Naive thymus-derived CD4-positive, alpha-beta T cell (primary cell): ENCODE measurements around the gene TBC1D10A. TPM values are rescaled to one million over a fixed set of nuclear protein-coding genes. Genes with fewer than 3 reads are reported as not detected.
"Not testable (repeated sequence)": the region's sequence is repeated elsewhere in the genome, so short reads cannot be mapped to it uniquely, and the experiment has no call there.

Source experiments
- ATAC-seq: fragments of 150-1000 bp; cut with Tn5 transposase; 2 replicates; pipeline ENCODE4 v1.10.0; 2021; ENCODE audit warnings: mild to moderate bottlenecking, moderate library complexity
- CTCF ChIA-PET: fragments of 350-600 bp; sonication (Branson Sonifier 250); formaldehyde crosslinking; loops from one replicate; lab custom pipeline; 2021; ENCODE audit warnings: antibody characterized with exemption; lab: Charles Lee
- POLR2A ChIA-PET: fragments of 350-600 bp; sonication (Branson Sonifier 250); formaldehyde crosslinking; loops from one replicate; lab custom pipeline; 2021; ENCODE audit warnings: antibody characterized with exemption, inconsistent platforms; lab: Charles Lee
- DNase-seq, 9 donors: peaks; one replicate each; pipeline versions ENCODE4 v3.0.0 to v3.0.0-alpha.2; 2020 to 2022; ENCODE audit warnings: mixed read lengths in 1 of 9
- H3K27ac ChIP-seq: one replicate; pipeline ENCODE4 v1.7.0; 2013; ENCODE audit warnings: mild to moderate bottlenecking, low read depth, low read length, moderate library complexity
- H3K27me3 ChIP-seq, 2 donors: one replicate each; pipeline ENCODE4 v1.7.0; 2013; ENCODE audit warnings: low read length in 2 of 2, mild to moderate bottlenecking in 2 of 2, moderate library complexity in 2 of 2; ENCODE audit not compliant: control insufficient read depth in 2 of 2, insufficient read depth in 2 of 2
- H3K36me3 ChIP-seq, 3 experiments: 1 replicate in 2 of 3; 2 replicates in 1 of 3; pipeline ENCODE4 v1.7.0; 2013; ENCODE audit warnings: low read length in 3 of 3, mild to moderate bottlenecking in 3 of 3, moderate library complexity in 1 of 3; ENCODE audit not compliant: insufficient read depth in 3 of 3, control insufficient read depth in 2 of 3
- H3K4me1 ChIP-seq, 2 donors: one replicate each; pipeline ENCODE4 v1.7.0; 2013; ENCODE audit warnings: low read length in 2 of 2, mild to moderate bottlenecking in 2 of 2, moderate library complexity in 1 of 2; ENCODE audit not compliant: control insufficient read depth in 2 of 2, insufficient read depth in 2 of 2
- H3K4me3 ChIP-seq: 2 replicates; pipeline ENCODE4 v1.7.0; 2013; ENCODE audit warnings: mild to moderate bottlenecking, low read length
- H3K9me3 ChIP-seq, 3 experiments: 1 replicate in 2 of 3; 2 replicates in 1 of 3; pipeline ENCODE4 v1.7.0; 2013; ENCODE audit warnings: low read length in 3 of 3; ENCODE audit not compliant: control insufficient read depth in 2 of 3
- H3K27ac Mint-ChIP-seq, 9 donors: one replicate each; pipeline ENCODE4 v1.8.0; 2020 to 2022; ENCODE audit warnings: mixed read lengths in 9 of 9, mild to moderate bottlenecking in 8 of 9, moderate library complexity in 5 of 9, inconsistent platforms in 2 of 9
- H3K27me3 Mint-ChIP-seq, 5 donors: one replicate each; pipeline ENCODE4 v1.8.0; 2021 to 2022; ENCODE audit warnings: mixed read lengths in 5 of 5, mild to moderate bottlenecking in 1 of 5
- H3K36me3 Mint-ChIP-seq, 5 donors: one replicate each; pipeline ENCODE4 v1.8.0; 2020 to 2022; ENCODE audit warnings: mixed read lengths in 5 of 5, mild to moderate bottlenecking in 3 of 5, inconsistent platforms in 1 of 5
- H3K4me1 Mint-ChIP-seq, 7 donors: one replicate each; pipeline ENCODE4 v1.8.0; 2020 to 2022; ENCODE audit warnings: mixed read lengths in 7 of 7, mild to moderate bottlenecking in 3 of 7, inconsistent platforms in 1 of 7
- H3K4me3 Mint-ChIP-seq, 10 donors: one replicate each; pipeline ENCODE4 v1.8.0; 2020 to 2022; ENCODE audit warnings: mild to moderate bottlenecking in 10 of 10, mixed read lengths in 10 of 10, moderate library complexity in 6 of 10, inconsistent platforms in 2 of 10
- H3K9me3 Mint-ChIP-seq, 11 donors: one replicate each; pipeline ENCODE4 v1.8.0; 2020 to 2022; ENCODE audit warnings: mixed read lengths in 11 of 11, mild to moderate bottlenecking in 4 of 11, inconsistent platforms in 1 of 11, moderate library complexity in 1 of 11
- intact Hi-C, 2 donors: fragments of 100-400 bp; cut with micrococcal nuclease; formaldehyde crosslinking; loops; one replicate each; pipeline ENCODE4 v1.15.1; 2023
- polyA plus RNA-seq, 2 donors: library from polyadenylated mRNA; unstranded; fragments of 300-500 nt; fragmentation: Illumina TruSeq; gene quantifications; one replicate each; pipeline ENCODE4 v1.2.3, GENCODE V29; 2021
- total RNA-seq, 6 experiments: library from RNA in 5 of 6; stranded (reverse) in 5 of 6; gene quantifications; 1 replicate in 5 of 6; 2 replicates in 1 of 6; pipeline ENCODE4 v1.2.3 and lab custom pipeline; 2021 to 2026

TBC1D10A gene
- total and polyA plus RNA-seq, 7 experiments from 2014 or later, result 47.2 to 84.7 (median 70.9) TPM

DNA sequence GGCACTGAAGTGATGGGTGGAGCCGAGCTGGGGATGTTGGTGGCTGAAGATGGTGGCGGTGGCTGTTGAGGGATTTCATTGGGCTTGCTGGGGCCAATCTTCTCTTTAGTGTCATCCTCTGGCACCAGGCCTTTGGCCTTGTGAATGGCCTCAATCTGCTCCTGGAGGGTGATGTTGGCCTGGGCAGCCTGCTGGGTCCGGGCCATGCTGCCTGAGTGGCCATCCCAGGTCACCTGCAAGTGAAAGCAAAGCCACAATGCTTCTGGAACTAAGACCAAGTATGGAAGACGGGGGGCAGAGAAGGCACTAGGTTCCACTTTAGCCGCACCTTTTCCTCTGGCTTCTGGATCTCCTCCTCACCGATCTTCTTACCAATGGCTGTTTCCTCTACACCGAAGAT, 12.1 kb upstream of the TBC1D10A start:
- DNase-seq (no peak), ATAC-seq (no peak)
- peaks cover 0 to 4% of the 10 kb centered on the region in 2 donors for H3K4me1 ChIP-seq
- no peaks in the 10 kb centered on the region for H3K27me3 Mint-ChIP-seq
- no peaks in the 10 kb centered on the region for H3K9me3 ChIP-seq
- peak overlapping the region in 1 of 9 donors; percentile 66 for H3K27ac Mint-ChIP-seq
- ChIA-PET POLR2A (interaction anchor here (1.3 to 48.9 kb wide), 2 partner anchors 16 to 38 kb away, joined by 3 to 1265 read pairs; partner anchors contain the start of gene CASTOR1), CTCF (interaction anchor here (0.6 kb wide), 1 partner anchor 150 kb away, joined by 3 read pairs; no protein-coding TSS in a partner anchor)
- intact Hi-C loops, result no loop called here
- H3K4me3 Mint-ChIP-seq, result no peak overlapping the region
- no peaks in the 10 kb centered on the region for H3K27me3 ChIP-seq
- peaks cover 0 to 3% (median 0%) of the 10 kb centered on the region in 11 donors for H3K9me3 Mint-ChIP-seq
- H3K36me3 Mint-ChIP-seq, result peaks cover 13 to 66% (median 29%) of the 10 kb centered on the region in 5 donors
- no peak overlapping the region for H3K4me3 ChIP-seq
- H3K36me3 ChIP-seq, result peaks cover 67 to 100% (median 86%) of the 10 kb centered on the region in 3 experiments
- H3K4me1 Mint-ChIP-seq, result peaks cover 0 to 23% (median 4%) of the 10 kb centered on the region in 7 donors
- H3K27ac ChIP-seq, result no peak overlapping the region

DNA sequence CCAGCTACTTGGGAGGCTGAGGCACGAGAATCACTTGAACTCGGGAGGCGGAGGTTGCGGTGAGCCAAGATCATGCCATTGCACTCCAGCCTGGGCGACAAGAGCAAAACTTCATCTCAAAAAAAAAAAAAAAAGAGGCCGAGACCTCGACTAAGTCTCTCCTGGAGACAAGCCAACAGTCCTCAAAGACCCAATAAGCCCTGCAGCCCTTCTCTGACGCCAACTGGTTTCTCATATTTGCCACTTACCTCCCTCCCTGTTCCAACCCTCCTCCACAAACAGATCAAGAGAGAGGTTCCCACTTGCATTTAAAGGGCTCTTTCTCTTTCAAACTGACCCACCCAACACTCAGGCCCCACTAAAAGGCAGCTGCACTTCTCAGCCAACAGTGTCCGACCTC, 11.6 kb upstream of the TBC1D10A start:
- Mint-ChIP-seq H3K27ac (peak overlapping the region in 2 of 9 donors; percentile 8 to 43), H3K36me3 (peaks cover 11 to 63% (median 26%) of the 10 kb centered on the region in 5 donors)

DNA sequence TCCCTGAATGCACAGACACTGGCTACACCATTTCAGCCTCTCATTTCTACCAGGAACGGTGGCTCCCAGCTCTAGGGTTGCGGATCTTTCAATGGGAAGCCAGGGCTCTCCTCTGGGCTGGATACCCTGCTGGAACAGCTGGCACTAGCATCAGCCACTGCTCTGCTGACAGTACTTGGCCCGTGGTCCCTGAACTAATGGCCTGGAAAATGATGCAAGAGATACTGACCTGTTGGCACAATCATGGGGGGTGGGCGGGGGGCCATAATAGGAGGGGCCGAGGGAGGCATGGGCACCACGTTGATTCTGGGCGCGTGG, 10.7 kb upstream of the TBC1D10A start:
- Mint-ChIP-seq H3K27ac (peak overlapping the region in 1 of 9 donors; percentile 10), H3K9me3 (peaks cover 0 to 3% (median 0%) of the 10 kb centered on the region in 11 donors), H3K4me3 (no peak overlapping the region), H3K4me1 (peaks cover 0 to 33% (median 0%) of the 10 kb centered on the region in 7 donors), H3K27me3 (no peaks in the 10 kb centered on the region), H3K36me3 (peaks cover 8 to 56% (median 23%) of the 10 kb centered on the region in 5 donors)
- Histone ChIP-seq H3K27ac (no peak overlapping the region), H3K4me1 (peaks cover 0 to 5% of the 10 kb centered on the region in 2 donors), H3K36me3 (peaks cover 54 to 100% (median 80%) of the 10 kb centered on the region in 3 experiments), H3K4me3 (no peak overlapping the region), H3K27me3 (no peaks in the 10 kb centered on the region), H3K9me3 (no peaks in the 10 kb centered on the region)
- DNase-seq, result no peak
- CTCF ChIA-PET, result interaction anchor here (0.7 kb wide), 1 partner anchor 233 kb away, joined by 3 read pairs; no protein-coding TSS in a partner anchor
- no peak for ATAC-seq
- POLR2A ChIA-PET, result interaction anchor here (1.1 to 48.9 kb wide), 3 partner anchors 10 to 36 kb away, joined by 4 to 1265 read pairs (median 10); partner anchors contain the start of genes CASTOR1 and TBC1D10A
- intact Hi-C loops, result no loop called here

More for the DNA sequence above, 11.6 kb upstream of the TBC1D10A start:
- peaks cover 0 to 27% (median 4%) of the 10 kb centered on the region in 7 donors for H3K4me1 Mint-ChIP-seq
- ChIA-PET POLR2A (interaction anchor here (0.7 to 48.9 kb wide), 3 partner anchors 17 to 105 kb away, joined by 3 to 1265 read pairs (median 3); partner anchors contain the start of gene CASTOR1), CTCF (interaction anchor here (0.6 to 0.7 kb wide), 2 partner anchors 150 to 234 kb away, joined by 3 read pairs; no protein-coding TSS in a partner anchor)
- intact Hi-C loops, DNase-seq, ATAC-seq, H3K9me3 Mint-ChIP-seq, H3K27me3 Mint-ChIP-seq, H3K9me3 ChIP-seq, H3K27ac ChIP-seq, H3K4me3 Mint-ChIP-seq, H3K4me1 ChIP-seq, H3K27me3 ChIP-seq, H3K4me3 ChIP-seq: not testable (repeated sequence)
- peaks cover 63 to 100% (median 86%) of the 10 kb centered on the region in 3 experiments for H3K36me3 ChIP-seq

DNA sequence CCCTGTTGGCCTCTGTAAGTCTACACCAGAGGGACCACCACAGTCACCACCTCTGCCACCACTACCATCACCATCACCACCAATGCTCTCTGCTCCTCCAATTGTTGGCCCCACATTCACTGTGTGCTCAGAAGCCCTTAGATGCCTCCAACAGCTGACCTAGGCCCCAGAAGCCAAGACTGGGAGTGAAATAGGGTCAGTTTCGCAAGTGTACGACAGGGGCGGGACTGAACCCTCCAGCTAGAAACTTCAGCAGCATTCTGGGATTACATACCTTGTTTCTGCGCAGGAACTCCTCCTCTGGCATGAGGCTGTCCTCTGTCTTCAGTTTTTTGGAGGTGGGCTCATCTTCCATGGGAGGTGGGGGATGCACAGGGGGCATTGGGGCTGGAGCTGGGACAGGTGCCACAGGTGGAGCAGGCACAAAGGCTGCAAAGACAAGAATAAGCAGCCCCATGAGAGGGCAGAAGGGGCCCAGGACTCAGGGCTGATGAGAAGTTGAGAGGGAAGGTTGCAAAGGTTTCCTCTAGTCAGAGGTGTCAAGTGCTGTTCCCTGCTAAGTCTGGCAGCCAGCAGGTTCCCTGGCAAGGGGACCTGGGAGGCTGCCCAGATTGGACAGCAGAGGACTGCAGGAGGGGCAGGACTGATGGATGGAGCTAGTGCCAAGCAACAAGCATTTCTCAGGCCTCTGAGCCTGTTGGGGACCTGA, 10.2 kb upstream of the TBC1D10A start:
- ChIA-PET CTCF (interaction anchor here (1.1 kb wide), 1 partner anchor 49 kb away, joined by 3 read pairs; no protein-coding TSS in a partner anchor), POLR2A (interaction anchor here (1.1 to 48.9 kb wide), 5 partner anchors 9 to 36 kb away, joined by 3 to 1265 read pairs (median 5); partner anchors contain the start of genes CASTOR1 and TBC1D10A)
- DNase-seq (no peak), ATAC-seq (no peak)
- H3K27ac ChIP-seq, result no peak overlapping the region
- no peaks in the 10 kb centered on the region for H3K27me3 ChIP-seq
- Mint-ChIP-seq H3K9me3 (peaks cover 0 to 3% (median 0%) of the 10 kb centered on the region in 11 donors), H3K36me3 (peaks cover 4 to 52% (median 20%) of the 10 kb centered on the region in 5 donors), H3K4me1 (peaks cover 0 to 37% (median 0%) of the 10 kb centered on the region in 7 donors), H3K27me3 (no peaks in the 10 kb centered on the region), H3K4me3 (no peak overlapping the region), H3K27ac (peak overlapping the region in 4 of 9 donors; percentile 49 to 72 (median 62))
- no peaks in the 10 kb centered on the region for H3K9me3 ChIP-seq
- no peak overlapping the region for H3K4me3 ChIP-seq
- H3K36me3 ChIP-seq, result peaks cover 49 to 99% (median 75%) of the 10 kb centered on the region in 3 experiments
- H3K4me1 ChIP-seq, result peaks cover 0 to 5% of the 10 kb centered on the region in 2 donors
- intact Hi-C loops, result no loop called here

DNA sequence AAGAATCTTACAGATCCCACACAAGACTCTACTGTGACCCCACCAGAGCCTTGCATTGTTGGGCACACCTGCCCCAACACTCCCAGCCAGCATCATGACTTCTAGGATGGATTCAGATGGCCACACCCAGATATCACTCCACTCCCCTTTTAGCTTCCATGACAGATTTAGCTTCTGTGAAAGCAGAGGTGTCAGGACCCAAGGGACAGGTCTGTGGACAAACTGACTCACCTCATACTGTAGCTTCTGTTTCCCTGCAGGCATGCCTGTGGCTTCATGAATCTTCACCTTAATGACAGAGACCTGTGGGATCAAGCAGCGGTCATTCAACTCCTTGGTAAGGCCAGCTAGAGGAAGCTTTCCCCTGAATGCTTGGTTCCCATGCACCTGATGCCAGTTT, 8.5 kb upstream of the TBC1D10A start:
- Mint-ChIP-seq H3K4me1 (peaks cover 0 to 37% (median 5%) of the 10 kb centered on the region in 7 donors), H3K4me3 (no peak overlapping the region), H3K27ac (peak overlapping the region in 4 of 9 donors; percentile 22 to 74 (median 40)), H3K36me3 (peaks cover 8 to 50% (median 25%) of the 10 kb centered on the region in 5 donors), H3K9me3 (peaks cover 0 to 3% (median 0%) of the 10 kb centered on the region in 11 donors), H3K27me3 (no peaks in the 10 kb centered on the region)
- Histone ChIP-seq H3K27ac (peak overlapping the region; percentile 9), H3K36me3 (peaks cover 44 to 89% (median 61%) of the 10 kb centered on the region in 3 experiments), H3K4me3 (no peak overlapping the region), H3K27me3 (no peaks in the 10 kb centered on the region), H3K4me1 (peaks cover 0 to 5% of the 10 kb centered on the region in 2 donors), H3K9me3 (no peaks in the 10 kb centered on the region)
- intact Hi-C loops, result no loop called here
- POLR2A ChIA-PET, result interaction anchor here (1.1 to 48.9 kb wide), 5 partner anchors 9 to 34 kb away, joined by 4 to 1265 read pairs (median 6); partner anchors contain the start of genes CASTOR1, CCDC157, SF3A1 and TBC1D10A
- CTCF ChIA-PET, result interaction anchor here (1.0 to 1.5 kb wide), 3 partner anchors 47 to 72 kb away, joined by 3 to 4 read pairs (median 3); no protein-coding TSS in a partner anchor
- ATAC-seq (no peak), DNase-seq (no peak)

DNA sequence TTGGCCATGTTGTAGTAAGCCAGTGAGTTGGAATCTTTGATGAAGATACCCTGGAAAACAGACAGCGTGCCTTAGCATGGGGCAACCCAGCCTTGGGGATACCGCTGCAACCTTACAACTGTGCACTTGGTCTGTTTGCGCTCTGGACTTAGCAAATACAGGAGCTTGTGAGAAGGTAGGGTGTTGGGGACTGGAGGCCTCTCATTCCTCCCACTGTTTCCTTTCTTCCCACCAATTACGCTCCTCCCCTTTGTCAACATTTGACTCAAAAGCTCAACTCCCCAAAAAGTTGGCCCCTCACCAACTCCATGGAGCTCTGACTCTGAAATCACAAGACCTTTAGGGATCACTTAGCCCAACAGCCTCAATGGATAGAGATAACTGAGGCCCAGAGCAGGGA, 7.9 kb upstream of the TBC1D10A start:
- Mint-ChIP-seq H3K4me1 (peaks cover 0 to 37% (median 5%) of the 10 kb centered on the region in 7 donors), H3K4me3 (no peak overlapping the region), H3K27ac (peak overlapping the region in 6 of 9 donors; percentile 11 to 74 (median 27)), H3K9me3 (peaks cover 0 to 3% (median 0%) of the 10 kb centered on the region in 11 donors), H3K27me3 (no peaks in the 10 kb centered on the region), H3K36me3 (peaks cover 8 to 46% (median 25%) of the 10 kb centered on the region in 5 donors)
- ATAC-seq, result no peak
- Histone ChIP-seq H3K4me1 (peaks cover 0 to 5% of the 10 kb centered on the region in 2 donors), H3K27me3 (no peaks in the 10 kb centered on the region), H3K27ac (peak overlapping the region; percentile 9), H3K9me3 (no peaks in the 10 kb centered on the region), H3K4me3 (no peak overlapping the region), H3K36me3 (peaks cover 40 to 83% (median 56%) of the 10 kb centered on the region in 3 experiments)
- intact Hi-C loops, result no loop called here
- POLR2A ChIA-PET, result interaction anchor here (1.1 to 48.9 kb wide), 4 partner anchors 8 to 33 kb away, joined by 4 to 1265 read pairs (median 8); partner anchors contain the start of genes CASTOR1, CCDC157, SF3A1 and TBC1D10A
- DNase-seq, result no peak
- CTCF ChIA-PET, result interaction anchor here (1.0 to 1.5 kb wide), 3 partner anchors 46 to 71 kb away, joined by 3 to 4 read pairs (median 3); no protein-coding TSS in a partner anchor
